HUES6 (cell line): ENCODE data around the gene GTF2F1.
"Not testable (repeated sequence)": the region's sequence is repeated elsewhere in the genome, so short reads cannot be mapped to it uniquely, and the experiment has no call there.

Source experiments
- H3K27ac ChIP-seq: 2 replicates; pipeline ENCODE4 v1.7.0; 2013; ENCODE audit warnings: low read depth, mild to moderate bottlenecking, low read length, inconsistent platforms
- H3K27me3 ChIP-seq: 2 replicates; pipeline ENCODE4 v1.6.1; 2013; ENCODE audit warnings: low read length; ENCODE audit not compliant: control insufficient read depth, insufficient read depth
- H3K36me3 ChIP-seq: 2 replicates; pipeline ENCODE4 v1.6.1; 2013; ENCODE audit warnings: low read length; ENCODE audit not compliant: control insufficient read depth, insufficient read depth
- H3K4me1 ChIP-seq: 2 replicates; pipeline ENCODE4 v1.6.1; 2013; ENCODE audit warnings: low read length; ENCODE audit not compliant: control insufficient read depth, insufficient read depth
- H3K4me3 ChIP-seq: 2 replicates; pipeline ENCODE4 v1.5.1; 2013; ENCODE audit warnings: low read depth, low read length
- H3K9ac ChIP-seq: one replicate; pipeline ENCODE4 v1.6.1; 2013; ENCODE audit warnings: mild to moderate bottlenecking, low read length
- H3K9me3 ChIP-seq: 2 replicates; pipeline ENCODE4 v1.6.1; 2013; ENCODE audit warnings: low read depth, low read length; ENCODE audit not compliant: control insufficient read depth, insufficient read depth

GTF2F1 gene

GRCh38 chr19:6402837-6403608 lies 10.1 kb upstream of the GTF2F1 start:
- no peak overlapping the region for H3K27ac ChIP-seq
- no peak overlapping the region for H3K9ac ChIP-seq
- H3K4me3 ChIP-seq = no peak overlapping the region
- H3K27me3 ChIP-seq = no peaks in the 10 kb centered on the region
- no peaks in the 10 kb centered on the region for H3K36me3 ChIP-seq
- no peaks in the 10 kb centered on the region for H3K4me1 ChIP-seq
- H3K9me3 ChIP-seq = no peaks in the 10 kb centered on the region

- no peak overlapping the region for H3K9ac ChIP-seq
Observed at GRCh38 chr19:6402058-6402457, 9.1 kb upstream of the GTF2F1 start.

GRCh38 chr19:6400062-6400944 lies 7.3 kb upstream of the GTF2F1 start:
- not testable (repeated sequence) for H3K9me3 ChIP-seq, H3K4me1 ChIP-seq, H3K27me3 ChIP-seq, H3K9ac ChIP-seq, H3K36me3 ChIP-seq, H3K4me3 ChIP-seq, H3K27ac ChIP-seq

More at GRCh38 chr19:6402058-6402457, 9.1 kb upstream of the GTF2F1 start:
- Histone ChIP-seq H3K4me3 (no peak overlapping the region), H3K27ac (no peak overlapping the region), H3K27me3 (no peaks in the 10 kb centered on the region), H3K36me3 (no peaks in the 10 kb centered on the region), H3K4me1 (no peaks in the 10 kb centered on the region), H3K9me3 (no peaks in the 10 kb centered on the region)

GRCh38 chr19:6396305-6396704 lies 3.3 kb upstream of the GTF2F1 start:
- H3K27ac ChIP-seq = no peak overlapping the region
- H3K4me1 ChIP-seq = peaks cover 10% of the 10 kb centered on the region; the same call in 1 of the 2 replicates
- no peak overlapping the region for H3K4me3 ChIP-seq
- H3K27me3 ChIP-seq = no peaks in the 10 kb centered on the region
- peaks cover 7% of the 10 kb centered on the region; the same call in 1 of the 2 replicates for H3K36me3 ChIP-seq
- H3K9me3 ChIP-seq = no peaks in the 10 kb centered on the region
- no peak overlapping the region for H3K9ac ChIP-seq

- H3K27me3 ChIP-seq = no peaks in the 10 kb centered on the region
- H3K27ac ChIP-seq = no peak overlapping the region
- H3K9ac ChIP-seq = no peak overlapping the region
- H3K4me1 ChIP-seq = peaks cover 10% of the 10 kb centered on the region; the same call in 1 of the 2 replicates
- peaks cover 15% of the 10 kb centered on the region for H3K36me3 ChIP-seq
- H3K9me3 ChIP-seq = no peaks in the 10 kb centered on the region
- no peak overlapping the region for H3K4me3 ChIP-seq
Observed at GRCh38 chr19:6394831-6395230, 1.9 kb upstream of the GTF2F1 start.

GRCh38 chr19:6393983-6394412 lies 1.0 kb upstream of the GTF2F1 start:
- no peaks in the 10 kb centered on the region for H3K27me3 ChIP-seq
- H3K9me3 ChIP-seq = no peaks in the 10 kb centered on the region
- H3K4me3 ChIP-seq = peak overlapping the region; percentile 91
- peak overlapping the region; percentile 84 for H3K9ac ChIP-seq
- peaks cover 22% of the 10 kb centered on the region for H3K36me3 ChIP-seq
- H3K27ac ChIP-seq = peak overlapping the region; percentile 81
- peaks cover 10% of the 10 kb centered on the region; the same call in 1 of the 2 replicates for H3K4me1 ChIP-seq

GRCh38 chr19:6392221-6393073 lies 517 bp downstream of the GTF2F1 start:
- peak overlapping the region; percentile 84 for H3K9ac ChIP-seq
- peaks cover 36% of the 10 kb centered on the region for H3K36me3 ChIP-seq
- peaks cover 10% of the 10 kb centered on the region; the same call in 1 of the 2 replicates for H3K4me1 ChIP-seq
- H3K27ac ChIP-seq = peak overlapping the region; percentile 81
- no peaks in the 10 kb centered on the region for H3K9me3 ChIP-seq
- H3K4me3 ChIP-seq = peak overlapping the region; percentile 91
- no peaks in the 10 kb centered on the region for H3K27me3 ChIP-seq

- H3K27me3 ChIP-seq = no peaks in the 10 kb centered on the region
- H3K9ac ChIP-seq = no peak overlapping the region
- H3K27ac ChIP-seq = no peak overlapping the region
- peaks cover 7% of the 10 kb centered on the region; the same call in 1 of the 2 replicates for H3K4me1 ChIP-seq
- no peaks in the 10 kb centered on the region for H3K9me3 ChIP-seq
- peaks cover 75% of the 10 kb centered on the region for H3K36me3 ChIP-seq
- no peak overlapping the region for H3K4me3 ChIP-seq
Observed at GRCh38 chr19:6387372-6387771, 5.6 kb downstream of the GTF2F1 start.

GRCh38 chr19:6384381-6384780 lies 8.6 kb downstream of the GTF2F1 start:
- no peak overlapping the region for H3K27ac ChIP-seq
- peaks cover 3% of the 10 kb centered on the region; the same call in 1 of the 2 replicates for H3K9me3 ChIP-seq
- no peaks in the 10 kb centered on the region for H3K4me1 ChIP-seq
- H3K4me3 ChIP-seq = no peak overlapping the region
- peaks cover 85% of the 10 kb centered on the region for H3K36me3 ChIP-seq
- no peak overlapping the region for H3K9ac ChIP-seq
- no peaks in the 10 kb centered on the region for H3K27me3 ChIP-seq

- peaks cover 84% of the 10 kb centered on the region for H3K36me3 ChIP-seq
Observed at GRCh38 chr19:6383188-6383587, 9.8 kb downstream of the GTF2F1 start.

More at GRCh38 chr19:6383188-6383587, 9.8 kb downstream of the GTF2F1 start:
- no peak overlapping the region for H3K27ac ChIP-seq
- H3K9ac ChIP-seq = no peak overlapping the region
- H3K4me1 ChIP-seq = no peaks in the 10 kb centered on the region
- no peaks in the 10 kb centered on the region for H3K27me3 ChIP-seq
- no peak overlapping the region for H3K4me3 ChIP-seq
- H3K9me3 ChIP-seq = peaks cover 3% of the 10 kb centered on the region; the same call in 1 of the 2 replicates
